GM21381 (cell line): Measurements from ENCODE around the gene ARID4B.
"Not testable (repeated sequence)": the region's sequence is repeated elsewhere in the genome, so short reads cannot be mapped to it uniquely, and the experiment has no call there.

Experiments used
- ATAC-seq: cut with Tn5 transposase; IDR thresholded peaks from one replicate; pipeline ENCODE4 v1.9.1; 2021; ENCODE audit warnings: mild to moderate bottlenecking, moderate library complexity; ENCODE audit not compliant: unreplicated experiment

ARID4B gene

DNA sequence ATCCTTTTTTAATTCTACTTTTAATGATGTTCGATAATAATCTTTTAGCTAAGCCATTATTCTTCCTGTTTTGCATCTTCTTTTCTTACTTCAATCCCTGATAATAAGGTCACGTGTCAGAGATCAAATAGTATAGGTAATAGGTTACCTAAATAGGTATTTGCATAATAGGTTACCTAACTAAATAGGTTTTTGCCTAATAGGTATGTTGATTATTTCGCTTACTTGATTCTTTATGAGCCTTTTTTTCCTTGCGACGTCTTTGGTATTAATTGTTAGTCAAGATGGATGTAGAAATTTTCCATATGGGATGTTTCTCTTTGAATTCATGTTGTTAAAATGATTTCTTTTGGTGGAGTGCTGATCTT is 2.9 kb upstream of the ARID4B start:
- no peak for ATAC-seq

DNA sequence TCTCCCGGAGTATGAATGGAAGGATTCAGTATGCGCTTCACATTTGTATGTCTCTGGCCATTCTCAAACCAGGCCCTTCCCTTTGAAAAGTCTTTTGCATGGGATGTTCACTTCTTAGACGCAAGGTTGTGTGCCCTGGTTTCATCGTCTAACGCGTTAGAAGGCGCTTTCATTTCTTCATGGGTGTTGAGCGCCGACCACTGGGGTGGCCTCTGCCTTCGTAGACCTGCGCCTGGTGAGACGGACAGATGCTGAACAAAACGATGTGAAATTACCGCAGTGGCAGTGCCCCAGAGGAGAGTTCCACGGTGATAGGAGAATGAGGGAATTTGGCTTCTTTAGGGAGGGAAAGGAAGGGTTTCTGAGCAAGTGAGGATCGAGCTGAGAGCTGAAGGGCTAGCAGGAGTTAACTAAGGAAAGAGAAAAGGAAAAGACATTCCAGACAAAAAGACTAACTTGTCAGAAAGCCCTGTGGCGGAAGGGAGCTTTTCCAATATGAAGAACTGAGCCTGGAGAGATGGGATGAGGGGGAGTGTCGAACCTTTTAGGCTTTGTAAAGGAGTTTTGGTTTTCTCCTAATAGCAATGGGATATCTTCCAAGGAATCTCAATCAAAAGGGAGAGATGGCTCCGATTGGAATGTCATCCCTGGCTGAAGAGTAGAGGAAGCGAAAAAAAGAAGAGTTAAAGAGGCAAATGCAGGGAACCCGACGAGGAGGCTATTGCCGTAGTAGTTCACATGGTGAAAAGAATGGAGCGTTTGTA is 1.3 kb upstream of the ARID4B start:
- peak; percentile 18 for ATAC-seq

DNA sequence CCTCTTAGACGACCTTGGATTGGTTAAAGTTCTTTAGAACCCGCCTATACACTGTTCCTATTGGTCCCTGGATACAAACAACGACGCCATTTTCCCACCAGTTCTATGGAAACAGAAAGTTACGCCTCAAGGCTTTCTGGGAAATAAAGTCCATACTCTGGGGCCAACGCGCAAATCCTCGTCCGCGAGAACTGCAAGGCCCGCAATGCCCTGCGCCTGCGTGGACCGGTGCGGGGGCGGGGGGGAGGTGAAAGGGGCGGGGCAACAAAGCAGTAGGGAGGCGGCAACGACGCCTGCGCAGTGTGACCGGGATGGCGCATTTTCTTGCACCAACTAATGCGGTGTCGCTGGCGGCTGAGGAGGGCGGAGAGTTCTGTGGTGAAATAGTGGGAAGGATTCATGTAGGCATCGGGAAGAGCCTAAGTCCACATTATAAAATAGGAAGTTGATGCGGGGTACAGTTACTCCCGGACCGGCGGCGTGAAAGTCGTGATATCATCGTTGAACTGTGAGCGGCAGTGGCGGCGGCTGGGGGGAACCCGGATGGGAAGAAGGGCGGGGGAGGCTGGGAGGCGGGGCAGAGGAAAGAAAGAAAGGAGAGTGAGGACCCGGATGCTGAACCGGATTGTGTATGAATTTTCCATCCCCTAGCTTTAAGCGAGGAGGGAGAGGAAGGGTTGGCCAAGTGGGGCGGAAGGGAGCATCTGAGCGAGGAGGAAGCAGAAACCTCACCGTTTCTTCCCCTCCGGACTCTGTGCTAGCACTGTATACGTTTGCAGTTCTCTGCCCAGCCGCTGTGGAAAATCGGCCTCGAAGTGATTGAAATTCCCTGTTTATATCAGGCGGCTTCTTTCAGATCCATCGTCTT is 526 bp upstream of the ARID4B start, which contains the start of gene GGPS1:
GGPS1 (plus strand) TSS at position 300 of the 868 bp plus-strand sequence. CDS start 6,695 bp downstream, outside the sequence.
- ATAC-seq, result peak; percentile 66

DNA sequence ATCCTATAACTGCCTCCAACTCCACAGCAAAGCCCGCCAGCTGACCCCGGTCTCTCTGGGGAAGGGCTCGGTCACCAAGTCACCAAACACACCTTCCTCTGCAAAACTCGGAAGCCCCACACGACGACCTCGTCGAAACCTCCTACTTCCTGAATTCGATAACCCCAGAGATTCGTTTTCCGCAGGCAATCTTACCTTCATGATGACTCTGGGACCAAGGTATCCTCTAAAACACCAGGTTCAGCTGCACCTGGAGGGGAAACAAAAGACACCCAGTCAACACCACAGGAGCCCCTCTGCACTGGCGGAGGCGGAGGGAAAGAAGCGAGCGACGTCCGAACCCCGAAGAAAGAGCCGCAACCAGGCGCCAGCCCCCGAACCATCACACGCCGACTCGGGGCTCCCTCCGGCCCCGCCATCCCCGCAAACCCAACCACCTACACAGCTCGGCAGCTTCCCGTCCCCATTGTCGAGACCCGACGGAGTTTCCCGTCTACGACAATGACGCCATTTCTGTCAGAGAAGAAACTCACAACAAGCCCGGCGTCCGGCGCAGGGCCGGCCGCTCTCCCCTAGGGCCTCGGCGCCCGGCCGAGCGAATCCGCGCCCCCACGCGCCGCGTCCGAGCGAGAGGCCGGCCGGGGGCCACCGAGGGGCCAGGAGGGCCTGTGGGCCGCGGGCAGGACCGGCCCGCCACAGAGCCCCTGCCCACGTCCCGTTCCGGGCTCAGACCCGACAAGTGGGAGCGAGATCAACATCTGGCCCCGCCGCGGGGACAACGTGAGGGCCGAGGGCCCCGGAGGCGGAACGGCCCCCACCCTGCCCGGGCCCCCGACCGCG is 1.0 kb downstream of the ARID4B start:
- ATAC-seq, result peak; percentile 16

DNA sequence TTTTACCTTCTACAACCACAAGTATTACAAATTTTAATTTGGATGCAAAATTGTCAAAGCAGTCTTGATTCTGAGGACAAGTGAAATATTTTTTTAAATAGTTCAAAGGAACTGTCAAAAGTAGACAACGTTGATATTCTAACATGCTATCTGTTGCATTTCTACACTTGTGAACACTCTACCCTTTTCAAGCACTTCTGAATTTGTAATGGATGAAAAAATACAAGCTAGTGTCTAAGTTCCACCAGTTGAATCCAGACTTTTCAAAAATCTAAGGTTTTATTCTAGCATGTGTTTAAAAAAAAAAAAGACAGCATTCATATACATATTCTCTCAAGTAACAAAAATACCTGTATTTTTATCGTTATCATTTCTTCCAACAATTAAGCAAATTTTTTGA is 2.1 kb downstream of the ARID4B start:
- ATAC-seq, result no peak

DNA sequence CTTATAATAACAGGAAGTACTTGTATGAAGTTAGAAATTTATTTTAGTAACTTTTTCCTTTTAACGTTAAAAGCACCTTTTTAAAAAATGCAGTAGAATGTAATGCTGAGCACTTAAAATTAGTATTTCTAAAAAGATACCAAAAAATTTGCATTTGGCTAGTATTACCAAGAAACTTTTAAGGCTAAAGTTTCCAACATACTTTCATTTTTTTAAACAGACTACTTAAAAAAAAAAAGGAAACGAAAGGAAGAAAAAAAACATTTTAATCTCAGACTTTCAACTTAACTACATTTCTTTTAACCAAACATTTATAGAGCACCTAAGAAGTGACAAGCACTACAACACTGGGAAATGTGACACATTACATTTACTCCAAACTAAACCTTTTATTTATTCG is 2.8 kb downstream of the ARID4B start:
- no peak for ATAC-seq

DNA sequence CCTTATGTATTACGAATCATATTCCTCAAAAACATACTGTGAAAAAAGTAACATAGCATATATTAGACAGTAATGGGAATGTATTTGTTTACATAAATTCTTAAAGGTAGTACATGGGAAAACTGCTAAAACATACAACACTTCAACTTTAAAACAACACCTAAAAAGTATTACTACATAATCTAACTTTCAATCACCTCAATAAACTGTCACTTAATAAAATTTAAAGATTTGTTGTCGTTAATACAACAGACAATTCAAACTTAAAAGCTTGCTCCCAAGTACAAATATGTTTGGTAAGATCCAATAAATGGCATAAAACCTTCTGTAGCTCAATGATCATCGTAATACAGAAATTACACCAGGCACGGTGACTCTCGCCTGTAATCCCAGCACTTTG is 3.7 kb downstream of the ARID4B start:
- no peak for ATAC-seq

DNA sequence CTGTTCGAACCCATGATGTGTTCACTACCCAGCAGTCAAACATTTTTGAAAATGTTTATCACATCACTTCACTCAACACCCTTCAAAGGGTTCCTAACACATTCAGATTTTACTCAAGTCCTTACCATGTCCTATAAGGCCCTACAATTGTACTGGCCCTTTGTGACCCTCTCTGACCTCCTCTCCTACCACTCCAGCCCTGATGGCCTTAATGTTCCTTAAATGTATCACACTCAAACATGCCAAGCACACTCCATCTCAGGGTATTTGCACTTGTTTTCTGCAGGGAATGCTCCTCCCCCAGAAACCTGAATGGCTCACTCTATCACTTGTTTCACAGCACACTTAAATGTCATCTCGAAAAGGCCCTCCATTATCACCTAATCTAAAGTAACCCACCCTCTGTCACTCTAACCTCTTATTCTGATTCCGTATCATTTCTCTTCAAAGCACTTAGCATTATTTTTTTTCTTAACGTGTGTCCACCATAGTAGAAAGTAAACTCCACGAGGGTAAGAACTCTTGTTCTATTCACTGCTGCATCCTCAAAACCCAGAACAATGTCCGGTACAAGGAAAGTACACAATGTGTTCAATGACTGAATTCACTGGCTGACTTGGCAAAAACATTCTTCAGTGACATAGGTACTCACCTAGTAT is 7.3 kb downstream of the ARID4B start:
- no peak for ATAC-seq

DNA sequence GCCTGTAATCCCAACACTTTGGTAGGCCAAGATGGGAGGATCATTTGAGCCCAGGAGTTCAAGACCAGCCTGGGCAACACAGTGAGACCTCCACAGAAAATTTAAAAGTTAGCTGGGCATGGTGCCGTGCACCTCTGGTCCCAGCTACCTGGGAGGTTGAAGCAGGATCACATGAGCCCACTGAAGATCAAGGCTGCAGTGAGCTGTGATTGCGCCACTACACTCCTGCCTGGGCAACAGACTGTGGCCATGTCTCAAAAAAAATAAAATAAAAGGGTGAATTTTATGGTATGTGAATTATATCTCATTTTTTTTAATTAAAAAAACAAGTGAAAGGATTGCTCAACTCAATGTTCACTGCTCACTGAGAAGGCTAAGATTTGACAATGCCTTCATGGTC is 8.7 kb downstream of the ARID4B start:
- no peak for ATAC-seq

DNA sequence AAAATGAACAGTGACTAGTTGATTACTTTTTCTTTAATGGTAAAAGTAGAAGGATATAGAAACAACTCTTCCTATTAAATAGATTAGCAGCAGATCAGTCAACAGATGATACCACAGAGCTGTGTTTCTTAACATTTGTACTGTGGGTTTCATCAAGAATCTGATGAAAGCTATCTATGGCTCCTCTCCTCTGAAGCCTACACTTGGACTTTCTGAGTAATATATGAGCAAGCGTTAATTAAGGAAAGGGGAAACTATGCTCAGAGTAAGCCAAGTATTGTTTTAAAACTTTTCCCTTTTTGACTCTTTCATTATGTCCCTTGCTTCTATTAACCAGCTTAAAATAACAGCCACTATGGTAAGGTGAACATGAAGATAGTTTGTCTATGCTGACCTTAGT is 10.8 kb downstream of the ARID4B start:
- ATAC-seq, result no peak

DNA sequence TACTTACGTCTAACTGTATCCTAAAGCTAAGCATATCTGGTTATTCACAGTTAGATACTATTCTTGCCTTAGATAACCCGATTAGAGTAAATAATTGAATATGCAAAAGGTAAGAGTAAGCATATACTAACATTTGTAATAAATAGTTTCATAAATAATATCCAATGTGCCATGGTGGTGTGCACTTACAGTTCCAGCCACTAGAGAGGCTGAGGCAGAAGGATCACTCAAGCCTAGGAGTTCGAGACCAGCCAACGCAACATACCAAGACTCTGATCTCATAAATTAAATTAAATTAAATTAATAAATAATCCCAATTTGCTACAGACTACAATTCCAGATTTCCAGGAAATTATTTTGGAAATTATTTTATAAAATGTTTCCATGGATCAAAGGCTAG is 12.2 kb downstream of the ARID4B start:
- no peak for ATAC-seq

DNA sequence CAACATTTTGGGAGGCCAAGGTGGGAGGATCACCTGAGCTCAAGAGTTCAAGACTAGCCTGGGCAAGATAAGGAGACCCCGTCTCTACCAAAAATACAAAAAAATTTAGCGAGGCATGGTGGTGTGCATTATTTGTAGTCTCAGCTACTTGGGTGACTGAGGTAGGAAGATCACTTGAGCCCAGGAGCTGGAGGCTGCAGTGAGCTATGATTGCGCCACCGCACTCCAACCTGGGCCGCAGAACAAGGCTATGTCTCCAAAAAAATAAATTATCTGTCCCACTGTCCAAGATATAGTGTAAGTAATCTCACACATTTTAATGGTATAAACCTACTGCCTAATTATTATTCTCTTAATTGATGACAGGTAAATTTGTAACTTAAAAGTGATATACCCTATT is 12.8 kb downstream of the ARID4B start:
- no peak for ATAC-seq

DNA sequence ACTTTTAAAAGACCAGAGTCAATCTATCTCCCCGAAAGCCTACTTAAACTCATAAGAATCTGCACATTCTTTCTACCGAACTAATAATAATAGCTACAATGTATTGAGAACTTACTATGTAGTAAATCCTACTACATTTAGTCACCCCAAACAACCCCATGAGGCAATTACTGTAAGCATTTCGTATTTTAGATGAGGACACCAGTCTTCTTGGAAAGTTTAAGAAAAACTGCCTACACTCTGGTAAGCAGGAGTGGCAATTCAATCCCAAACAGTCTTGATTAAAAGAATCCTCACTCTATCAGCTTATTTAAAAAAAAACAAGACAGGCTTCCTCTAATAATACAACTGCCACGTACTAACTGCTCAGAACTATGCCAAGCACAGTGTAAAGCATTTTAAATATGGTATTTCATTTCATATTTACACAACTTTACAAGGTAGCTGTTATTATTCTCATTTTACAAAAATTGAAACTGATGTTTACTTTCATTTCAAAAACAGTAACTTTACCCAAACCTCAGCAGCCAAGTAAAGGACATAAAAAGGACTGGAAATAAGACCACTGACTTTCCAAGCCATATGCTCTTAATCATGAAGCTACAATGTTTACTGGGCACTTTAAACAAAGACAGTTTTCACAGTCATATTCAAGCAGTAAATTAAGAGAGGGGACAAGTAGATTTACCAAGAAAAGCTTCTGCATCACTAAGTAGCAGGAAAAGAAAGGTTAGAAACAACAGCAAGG is 13.9 kb downstream of the ARID4B start:
- no peak for ATAC-seq

DNA sequence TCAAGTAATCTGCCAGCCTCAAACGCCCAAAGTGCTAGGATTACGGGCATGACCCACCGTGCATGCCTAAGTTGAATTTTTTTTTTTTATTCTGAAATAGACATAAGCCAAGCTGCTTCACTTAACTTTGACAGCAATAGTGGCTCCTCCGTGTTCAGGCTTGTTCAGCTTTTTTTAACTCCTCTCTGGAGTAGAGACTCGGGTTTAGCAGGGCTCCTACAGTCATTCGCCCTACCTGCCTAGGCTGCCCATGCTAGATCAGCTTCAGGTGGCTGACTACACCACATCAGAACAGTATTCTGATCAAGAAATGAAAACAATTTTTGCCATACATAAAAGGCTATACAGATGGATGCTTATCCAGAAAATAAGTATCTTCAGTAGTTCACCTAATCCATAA is 14.7 kb downstream of the ARID4B start:
- no peak for ATAC-seq

DNA sequence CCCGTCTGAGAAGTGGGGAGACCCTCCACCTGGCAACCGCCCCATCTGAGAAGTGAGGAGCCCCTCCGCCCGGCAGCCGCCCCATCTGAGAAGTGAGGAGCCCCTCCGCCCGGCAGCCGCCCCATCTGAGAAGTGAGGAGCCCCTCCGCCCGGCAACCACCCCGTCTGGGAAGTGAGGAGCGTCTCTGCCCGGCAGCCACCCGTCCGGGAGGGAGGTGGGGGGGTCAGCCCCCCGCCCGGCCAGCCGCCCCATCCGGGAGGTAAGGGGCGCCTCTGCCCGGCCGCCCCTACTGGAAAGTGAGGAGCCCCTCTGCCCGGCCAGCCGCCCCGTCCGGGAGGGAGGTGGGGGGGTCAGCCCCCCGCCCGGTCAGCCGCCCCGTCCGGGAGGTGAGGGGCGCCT is 18.8 kb downstream of the ARID4B start:
- not testable (repeated sequence) for ATAC-seq

DNA sequence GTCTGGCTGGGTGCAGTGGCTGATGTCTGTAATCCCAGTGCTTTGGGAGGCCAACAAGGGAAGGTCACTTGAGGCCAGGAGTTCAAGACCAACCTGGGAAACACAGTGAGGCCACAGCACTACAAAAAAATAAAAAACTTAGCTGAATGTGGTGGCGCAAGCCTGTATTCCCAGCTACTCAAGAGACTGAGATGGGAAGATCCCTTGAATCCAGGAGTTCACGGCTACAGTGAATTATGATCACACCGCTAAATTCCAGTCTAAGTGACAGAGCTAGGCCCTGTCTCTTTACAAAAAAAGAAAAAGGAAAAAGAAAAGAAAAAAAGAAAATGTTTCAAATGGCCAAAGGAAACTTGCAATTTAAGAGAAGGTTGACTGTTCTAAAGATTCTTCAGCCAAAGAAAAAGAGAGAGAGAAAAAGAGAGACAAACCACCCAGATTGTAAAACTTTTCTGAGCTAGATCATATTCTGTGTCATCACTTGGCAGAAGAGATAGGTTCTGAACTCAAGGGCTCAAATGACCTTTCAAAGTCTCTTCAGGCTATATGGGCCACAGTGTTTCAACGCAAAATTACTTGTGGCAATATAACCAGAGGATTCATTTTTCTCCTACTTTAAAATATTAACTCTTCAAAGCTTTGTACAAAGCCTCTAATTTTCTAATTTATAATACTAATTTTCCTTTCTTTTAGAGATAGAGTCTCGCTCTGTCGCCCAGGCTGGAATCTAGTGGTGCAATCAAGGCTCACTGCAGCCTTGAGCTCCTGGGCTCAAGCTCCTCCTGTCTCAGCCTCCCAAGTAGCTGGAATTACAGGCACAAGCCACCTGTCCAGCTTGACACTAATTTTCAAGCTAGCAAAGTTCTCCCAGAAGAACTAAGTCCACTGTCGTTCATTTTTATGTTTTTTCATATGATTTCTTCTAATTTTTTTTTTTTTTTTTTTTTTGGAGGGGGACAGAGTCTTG is 20.5 kb downstream of the ARID4B start:
- no peak for ATAC-seq

DNA sequence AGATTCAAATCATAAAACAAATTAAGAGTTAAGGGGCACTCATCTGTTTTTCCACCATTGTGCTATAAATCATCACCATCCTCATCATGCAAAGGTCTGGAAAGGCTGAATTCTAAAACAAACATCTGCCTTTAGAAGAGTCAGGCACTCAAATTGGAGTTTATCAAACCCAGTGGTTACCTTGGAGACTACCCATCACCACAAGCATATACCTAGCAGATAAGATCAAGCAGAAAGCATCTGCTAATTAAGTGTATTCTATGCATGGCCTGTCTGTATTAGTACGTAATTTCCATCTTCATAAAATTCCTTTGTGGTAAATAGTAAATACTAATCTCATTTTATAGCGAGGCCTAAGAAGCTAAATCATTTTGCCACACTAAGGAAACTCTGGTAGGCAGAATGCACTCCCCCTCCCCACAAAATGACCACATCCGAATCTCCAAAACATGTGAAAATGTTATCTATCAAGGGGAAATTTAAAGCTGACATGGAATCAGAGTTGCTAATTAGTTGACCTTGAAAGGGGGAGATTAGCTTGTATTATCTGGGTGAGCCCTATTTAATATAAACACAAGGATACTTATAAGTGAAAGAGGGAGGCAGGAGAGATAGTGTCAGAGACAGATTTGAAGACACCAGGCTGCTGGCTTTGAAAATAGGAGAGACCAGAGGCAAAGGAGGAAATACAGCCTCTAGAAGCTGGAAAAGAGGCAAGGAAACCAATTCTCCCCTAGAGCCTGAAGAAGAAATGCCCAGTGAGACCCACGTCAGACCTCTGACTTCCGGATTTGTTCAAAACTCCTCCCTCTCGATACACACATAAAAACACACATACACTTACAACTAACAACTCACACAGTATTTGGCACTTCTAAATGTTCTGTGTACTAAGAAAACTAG is 23.2 kb downstream of the ARID4B start:
- ATAC-seq, result no peak

DNA sequence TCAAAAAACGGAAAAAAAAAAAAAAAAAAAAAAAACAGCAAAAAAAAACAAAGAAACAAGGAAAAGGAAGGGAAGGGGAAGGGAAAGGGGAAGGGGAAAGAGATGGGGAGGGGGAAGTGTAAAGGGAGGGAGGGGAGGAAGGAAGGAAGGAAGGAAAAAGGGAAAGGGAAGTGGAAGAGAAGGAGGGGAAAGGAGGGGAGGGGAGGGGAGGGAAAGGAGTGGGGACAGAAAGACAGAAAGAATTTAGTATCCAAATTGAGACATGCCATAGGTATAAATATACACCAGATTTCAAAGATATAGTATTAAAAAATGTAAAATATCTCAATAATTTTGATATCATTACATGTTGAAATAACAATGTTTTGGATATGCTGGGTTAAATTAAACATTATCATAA is 25.8 kb downstream of the ARID4B start:
- ATAC-seq, result no peak
